Measurements from ENCODE around the gene EMID1.

DNA sequence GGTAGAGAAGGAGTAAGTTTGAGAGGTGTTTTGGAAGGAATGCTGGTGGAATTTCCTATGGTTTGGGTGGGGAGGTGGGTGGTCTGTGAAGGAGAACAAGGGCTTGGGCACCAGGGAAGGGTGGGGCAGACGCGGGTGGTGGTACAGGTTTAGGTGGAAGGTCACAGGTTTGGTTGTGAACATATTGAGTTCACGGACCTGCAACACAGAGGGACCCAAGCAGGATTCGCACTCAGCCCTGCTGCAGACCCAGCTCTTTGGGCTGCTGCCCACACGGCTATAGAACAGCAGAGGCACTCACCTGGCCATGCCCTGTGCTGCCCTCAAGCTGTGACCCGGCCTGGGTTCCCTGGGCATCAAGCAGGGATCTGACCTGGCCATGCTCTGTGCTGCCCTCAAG, 33.5 kb upstream of the EMID1 start:
- TF ChIP-seq FOXK2 (IDR thresholded peaks at IDR 0.05) (no peak), TARDBP (IDR thresholded peaks at IDR 0.05) (no peak), SUZ12 (IDR thresholded peaks at IDR 0.05) (no peak), L3MBTL2 (conservative IDR thresholded peaks at IDR 0.05) (no peak), SP1 (IDR thresholded peaks at IDR 0.05) (no peak), ZNF384 (IDR thresholded peaks at IDR 0.05) (no peak), NFRKB (IDR thresholded peaks at IDR 0.05) (no peak), ELF4 (IDR thresholded peaks at IDR 0.05) (no peak), FOXM1 (IDR thresholded peaks at IDR 0.05; ENCODE audit: borderline replicate concordance) (no peak), FOXA1 (IDR thresholded peaks at IDR 0.05) (no peak), BHLHE40 (IDR thresholded peaks at IDR 0.05; ENCODE audit: borderline replicate concordance) (no peak), PKNOX1 (IDR thresholded peaks at IDR 0.05) (no peak)

All from HEK293T (cell line).